Right ventricle myocardium inferior (tissue), 1 donor: ENCODE results near the gene UNC5A. TPM values are rescaled to one million over a fixed set of nuclear protein-coding genes. Genes with fewer than 3 reads are reported as not detected.
"Not testable (repeated sequence)": the region's sequence is repeated elsewhere in the genome, so short reads cannot be mapped to it uniquely, and the experiment has no call there.

Source experiments
- ATAC-seq: fragments of 200-7000 bp; cut with Tn5 transposase; one replicate; pipeline ENCODE4 v1.9.1; 2020; ENCODE audit warnings: mild to moderate bottlenecking, moderate library complexity
- DNase-seq: peaks from one replicate; pipeline ENCODE4 v3.0.0; 2021; ENCODE audit errors: missing footprints
- intact Hi-C: fragments of 100-400 bp; cut with DNase I; formaldehyde crosslinking; loops from one replicate; pipeline ENCODE4 v1.11.0; 2022
- total RNA-seq: library from RNA; stranded (reverse); fragmentation: NEBNext Ultra II Directional; extraction: Animal tissue kit (Norgen Biotek cat#: 25700); gene quantifications from one replicate; pipeline ENCODE4 v1.2.1, GENCODE V29; 2021
- donor health status: DM: no; HTN: yes; CAD: no; lungs with severe emphysema.

The UNC5A gene
- total RNA-seq, 1 donor from 2014 or later: 0.08 TPM

DNA sequence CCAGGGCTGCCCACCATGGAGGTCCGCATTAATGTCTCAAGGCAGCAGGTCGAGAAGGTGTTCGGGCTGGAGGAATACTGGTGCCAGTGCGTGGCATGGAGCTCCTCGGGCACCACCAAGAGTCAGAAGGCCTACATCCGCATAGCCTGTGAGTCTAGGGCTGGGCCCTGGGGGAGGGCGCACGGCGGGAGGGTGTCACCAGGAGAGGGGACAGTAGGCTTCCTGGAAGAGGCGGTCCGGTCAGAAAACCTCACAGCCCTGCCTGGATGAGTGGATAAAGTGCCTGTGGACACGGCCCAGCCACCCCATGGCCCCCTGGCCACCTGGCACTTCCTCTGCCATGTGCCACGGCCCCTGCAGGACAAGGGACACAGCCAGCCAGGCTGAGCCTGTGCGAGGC is 57.8 kb downstream of the UNC5A start:
- ATAC-seq (no peak), DNase-seq (peak; percentile 61)
- intact Hi-C loops: no loop called here

DNA sequence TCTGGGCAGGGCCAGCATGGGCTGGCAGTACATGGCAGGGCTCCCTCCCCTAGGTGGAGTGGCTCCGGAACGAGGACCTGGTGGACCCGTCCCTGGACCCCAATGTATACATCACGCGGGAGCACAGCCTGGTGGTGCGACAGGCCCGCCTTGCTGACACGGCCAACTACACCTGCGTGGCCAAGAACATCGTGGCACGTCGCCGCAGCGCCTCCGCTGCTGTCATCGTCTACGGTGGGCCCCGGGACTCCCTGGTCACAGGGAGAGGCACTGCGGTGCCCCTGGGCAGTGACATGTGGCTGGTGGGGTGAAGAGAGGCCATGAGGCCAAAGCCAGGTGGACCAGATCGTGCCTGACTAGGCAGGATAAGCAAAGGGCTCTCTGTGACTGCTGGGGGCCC is 58.4 kb downstream of the UNC5A start:
- DNase-seq (peak; percentile 58), ATAC-seq (no peak)
- intact Hi-C loops: no loop called here

DNA sequence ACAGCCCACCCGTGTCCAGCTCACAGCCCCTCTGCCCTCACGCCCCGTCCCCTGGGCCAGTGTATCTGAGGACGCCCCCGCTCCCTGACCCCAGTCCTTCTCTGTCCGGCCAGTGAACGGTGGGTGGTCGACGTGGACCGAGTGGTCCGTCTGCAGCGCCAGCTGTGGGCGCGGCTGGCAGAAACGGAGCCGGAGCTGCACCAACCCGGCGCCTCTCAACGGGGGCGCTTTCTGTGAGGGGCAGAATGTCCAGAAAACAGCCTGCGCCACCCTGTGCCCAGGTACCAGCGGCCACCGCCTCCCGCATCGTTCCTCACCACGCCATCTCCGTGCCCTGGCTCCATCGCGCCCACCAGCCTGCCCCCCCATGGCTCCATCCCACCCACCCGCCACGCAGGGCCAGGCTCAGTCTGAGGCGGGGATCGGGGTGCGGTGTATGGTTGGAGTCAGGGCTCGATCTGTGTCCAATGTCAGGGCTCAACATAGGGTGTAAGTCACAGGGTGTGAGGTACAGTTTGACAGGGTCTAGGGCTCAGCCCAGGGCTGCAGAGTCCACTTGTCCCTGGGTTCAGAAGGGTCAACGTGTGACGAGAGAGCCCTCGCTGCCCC is 59.2 kb downstream of the UNC5A start:
- ATAC-seq (no peak), DNase-seq (peak; percentile 27)
- intact Hi-C loops: no loop called here

DNA sequence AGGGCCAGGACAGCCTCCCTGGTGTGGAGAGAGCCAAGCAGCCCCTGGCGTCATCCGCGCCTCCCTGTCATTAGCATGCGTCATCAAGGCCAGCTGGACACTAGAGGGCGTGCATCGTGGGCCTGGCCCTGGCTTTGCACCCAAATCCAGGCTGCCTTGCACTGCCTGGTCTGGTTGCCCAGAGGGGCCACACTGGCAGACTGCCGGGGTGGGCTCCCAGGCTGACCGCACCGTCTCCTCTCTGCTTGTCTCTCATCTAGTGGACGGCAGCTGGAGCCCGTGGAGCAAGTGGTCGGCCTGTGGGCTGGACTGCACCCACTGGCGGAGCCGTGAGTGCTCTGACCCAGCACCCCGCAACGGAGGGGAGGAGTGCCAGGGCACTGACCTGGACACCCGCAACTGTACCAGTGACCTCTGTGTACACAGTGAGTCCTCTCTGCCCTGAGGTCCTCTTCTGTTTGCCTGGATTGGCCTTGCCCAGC is 59.8 kb downstream of the UNC5A start:
- ATAC-seq (peak; percentile 34), DNase-seq (peak; percentile 72)
- intact Hi-C loops: no loop called here

DNA sequence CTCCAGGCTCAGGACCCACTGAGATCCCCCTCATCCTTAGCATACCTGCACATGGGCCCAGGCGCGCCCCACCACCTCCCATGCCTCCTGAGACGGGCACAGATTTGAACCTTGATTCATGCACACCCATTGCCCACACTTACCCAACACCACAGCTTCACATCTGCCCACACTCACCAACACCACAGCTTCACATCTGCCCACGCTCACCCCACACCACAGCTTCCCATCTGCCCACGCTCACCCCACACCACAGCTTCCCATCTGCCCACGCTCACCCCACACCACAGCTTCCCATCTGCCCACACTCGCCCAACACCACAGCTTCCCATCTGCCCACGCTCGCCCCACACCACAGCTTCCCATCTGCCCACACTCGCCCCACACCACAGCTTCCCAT is 60.3 kb downstream of the UNC5A start:
- intact Hi-C loops, DNase-seq, ATAC-seq: not testable (repeated sequence)

DNA sequence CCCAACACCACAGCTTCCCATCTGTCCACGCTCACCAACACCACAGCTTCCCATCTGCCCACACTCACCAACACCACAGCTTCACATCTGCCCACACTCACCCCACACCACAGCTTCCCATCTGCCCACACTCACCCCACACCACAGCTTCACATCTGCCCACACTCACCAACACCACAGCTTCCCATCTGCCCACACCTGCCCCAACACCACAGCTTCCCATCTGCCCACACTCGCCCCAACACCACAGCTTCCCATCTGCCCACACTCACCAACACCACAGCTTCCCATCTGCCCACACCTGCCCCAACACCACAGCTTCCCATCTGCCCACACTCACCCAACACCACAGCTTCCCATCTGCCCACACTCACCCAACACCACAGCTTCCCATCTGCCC is 62.2 kb downstream of the UNC5A start:
- DNase-seq, intact Hi-C loops, ATAC-seq: not testable (repeated sequence)

DNA sequence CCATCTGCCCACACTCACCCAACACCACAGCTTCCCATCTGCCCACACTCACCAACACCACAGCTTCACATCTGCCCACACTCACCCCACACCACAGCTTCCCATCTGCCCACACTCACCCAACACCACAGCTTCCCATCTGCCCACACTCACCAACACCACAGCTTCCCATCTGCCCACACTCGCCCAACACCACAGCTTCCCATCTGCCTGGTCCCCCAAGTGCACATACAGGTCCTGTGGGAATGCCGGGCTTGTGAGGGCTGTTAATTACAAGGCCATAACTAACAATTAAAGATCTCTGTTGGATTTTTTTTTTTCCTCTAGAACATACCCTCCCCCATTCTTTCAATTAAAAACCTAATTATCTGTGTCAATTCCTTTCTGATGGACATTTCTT is 62.7 kb downstream of the UNC5A start:
- ATAC-seq, intact Hi-C loops: not testable (repeated sequence)
- DNase-seq: peak; percentile 31

DNA sequence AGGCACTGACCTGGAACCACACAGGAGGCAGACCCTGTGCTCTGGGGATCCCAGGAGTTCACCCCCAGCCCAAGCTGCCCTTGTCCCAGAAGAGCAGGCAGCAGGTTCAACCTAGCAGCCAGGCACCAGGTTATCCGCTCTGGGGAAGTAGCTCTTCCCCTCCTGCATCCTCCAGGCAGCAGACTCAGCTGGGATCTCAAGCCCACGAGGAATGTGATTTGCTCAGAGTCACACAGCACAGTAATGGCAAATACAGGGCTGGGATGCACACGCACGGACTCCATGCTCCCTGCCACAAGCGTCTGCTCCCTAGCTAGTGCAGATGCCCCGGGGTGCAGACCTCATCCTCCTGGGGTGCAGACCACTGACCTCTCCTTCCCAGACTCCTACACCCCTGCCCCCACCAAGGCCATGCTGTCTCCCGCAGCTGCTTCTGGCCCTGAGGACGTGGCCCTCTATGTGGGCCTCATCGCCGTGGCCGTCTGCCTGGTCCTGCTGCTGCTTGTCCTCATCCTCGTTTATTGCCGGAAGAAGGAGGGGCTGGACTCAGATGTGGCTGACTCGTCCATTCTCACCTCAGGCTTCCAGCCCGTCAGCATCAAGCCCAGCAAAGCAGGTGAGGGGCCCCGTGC is 63.3 kb downstream of the UNC5A start:
- ATAC-seq: no peak
- peak; percentile 34 for DNase-seq

DNA sequence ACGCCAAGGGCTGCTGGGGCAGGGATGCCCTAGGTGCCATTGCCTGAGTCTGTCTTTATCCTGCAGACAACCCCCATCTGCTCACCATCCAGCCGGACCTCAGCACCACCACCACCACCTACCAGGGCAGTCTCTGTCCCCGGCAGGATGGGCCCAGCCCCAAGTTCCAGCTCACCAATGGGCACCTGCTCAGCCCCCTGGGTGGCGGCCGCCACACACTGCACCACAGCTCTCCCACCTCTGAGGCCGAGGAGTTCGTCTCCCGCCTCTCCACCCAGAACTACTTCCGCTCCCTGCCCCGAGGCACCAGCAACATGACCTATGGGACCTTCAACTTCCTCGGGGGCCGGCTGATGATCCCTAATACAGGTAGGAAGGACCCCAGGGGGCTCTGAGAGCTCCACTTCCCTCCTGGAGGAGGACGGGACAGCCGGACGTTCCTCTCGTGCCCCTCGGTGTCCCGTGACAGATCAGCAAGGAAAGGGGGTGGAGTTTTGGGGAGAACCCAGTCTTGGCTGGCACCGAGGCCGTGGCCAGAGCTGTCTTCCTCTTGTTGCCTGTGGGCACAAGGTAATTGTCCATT is 63.9 kb downstream of the UNC5A start:
- DNase-seq: no peak
- ATAC-seq: no peak
- intact Hi-C loops: no loop called here

More for the DNA sequence above, 63.3 kb downstream of the UNC5A start:
- intact Hi-C loops: no loop called here

DNA sequence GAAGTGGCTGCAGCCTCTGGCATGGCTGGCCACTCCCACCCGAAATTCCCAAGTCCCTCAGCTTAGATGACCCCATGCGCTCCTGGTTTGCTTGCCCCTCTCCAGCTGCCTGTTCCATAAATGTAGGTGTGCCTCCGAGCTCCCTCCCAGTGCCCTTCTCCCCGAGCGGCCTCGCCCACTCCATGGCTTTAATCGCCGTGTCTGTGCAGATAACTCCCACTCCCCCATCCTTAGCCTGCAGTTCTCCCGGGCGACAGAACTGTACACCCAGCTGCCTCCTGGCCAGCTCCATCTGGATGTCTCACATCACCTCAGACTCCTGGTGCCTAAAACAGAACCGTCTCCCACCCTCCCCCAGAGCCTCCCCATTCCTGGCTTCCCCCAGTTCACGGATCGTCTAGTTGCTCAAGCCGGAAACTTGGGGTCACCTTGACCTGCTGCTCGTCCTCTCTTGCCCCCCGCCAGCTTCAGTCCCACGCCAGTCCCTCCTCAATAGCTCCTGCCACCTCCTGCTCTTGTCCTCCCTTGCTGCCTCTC is 64.7 kb downstream of the UNC5A start:
- intact Hi-C loops: no loop called here
- peak; percentile 28 for DNase-seq
- no peak for ATAC-seq

DNA sequence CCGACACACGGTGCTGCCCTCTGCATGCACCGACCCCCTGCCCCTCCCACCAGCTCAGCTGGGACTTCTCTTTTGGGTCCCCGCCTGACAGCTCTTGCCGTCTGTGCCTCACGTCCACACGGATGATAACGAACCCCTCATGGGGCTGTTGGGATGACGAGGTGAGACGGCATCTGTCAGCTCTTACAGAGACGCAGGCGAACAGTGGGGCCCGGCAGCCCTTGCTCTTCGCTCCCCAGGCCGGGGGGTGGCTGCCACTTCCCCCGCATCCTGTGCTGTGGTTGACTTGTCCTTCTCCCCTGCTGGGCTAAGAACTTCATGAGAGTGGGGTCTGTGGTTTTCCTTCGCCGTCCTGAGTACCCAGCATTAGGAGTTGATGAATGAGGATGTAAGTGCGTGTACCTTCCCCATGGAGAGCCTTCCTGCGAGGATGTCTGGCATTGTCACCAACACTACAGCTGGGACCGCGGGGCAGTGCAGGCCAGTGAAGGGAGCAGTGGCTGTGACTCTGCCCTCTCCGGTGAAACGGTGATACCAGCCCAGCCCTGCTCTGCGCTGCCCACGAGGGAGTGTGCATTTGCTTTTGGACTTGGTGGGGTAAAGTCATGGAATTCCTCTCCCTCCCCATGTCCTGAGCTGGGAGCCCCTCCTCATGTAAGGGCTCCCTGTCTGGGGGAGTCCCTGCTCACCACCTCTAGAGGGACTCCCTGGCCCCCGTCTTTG is 65.6 kb downstream of the UNC5A start:
- intact Hi-C loops: no loop called here
- no peak for ATAC-seq

DNA sequence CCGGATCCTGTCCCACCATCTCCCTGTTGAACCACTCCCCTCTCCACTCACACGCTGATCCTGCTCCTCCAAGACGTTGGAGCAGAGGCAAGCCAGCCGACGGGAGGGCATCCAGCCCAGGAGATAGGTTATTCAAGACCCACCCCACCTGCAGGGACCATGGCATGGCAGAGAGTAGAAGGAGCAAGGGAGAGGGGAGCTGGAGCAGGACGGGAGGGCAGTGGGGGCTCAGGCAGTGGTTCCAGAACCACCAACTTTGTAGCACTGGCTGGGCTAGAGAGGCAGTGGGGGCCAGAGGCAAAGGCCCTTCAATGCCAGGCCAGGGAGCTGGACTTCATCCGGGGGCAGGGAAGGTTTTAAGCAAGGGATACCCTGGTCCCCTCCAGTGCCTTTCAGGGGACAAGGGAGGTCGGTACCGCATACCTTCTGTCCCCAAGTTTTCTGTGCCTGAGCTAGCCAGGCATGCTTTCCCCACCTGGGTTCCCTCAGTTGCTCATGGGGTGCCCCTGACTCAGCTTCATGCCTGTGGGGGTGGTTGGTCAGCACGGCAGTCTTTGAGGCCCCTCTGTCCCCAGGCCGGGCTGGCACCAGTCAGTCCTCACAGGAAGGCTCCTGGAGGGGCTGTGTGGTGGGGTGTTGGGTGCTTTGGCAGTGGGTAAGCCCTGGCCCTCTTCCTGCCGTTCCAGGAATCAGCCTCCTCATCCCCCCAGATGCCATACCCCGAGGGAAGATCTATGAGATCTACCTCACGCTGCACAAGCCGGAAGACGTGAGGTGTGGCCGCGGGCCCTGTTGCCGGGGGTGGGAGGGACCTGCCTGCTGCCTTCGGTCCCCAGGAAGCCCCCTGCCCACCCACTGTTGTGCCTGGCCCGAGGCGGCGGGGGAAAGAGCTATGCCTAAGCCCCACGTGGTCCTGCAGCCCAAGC is 66.4 kb downstream of the UNC5A start:
- DNase-seq (peak; percentile 49), ATAC-seq (no peak)
- intact Hi-C loops: no loop called here

More for the DNA sequence above, 65.6 kb downstream of the UNC5A start:
- DNase-seq: peak; percentile 44

DNA sequence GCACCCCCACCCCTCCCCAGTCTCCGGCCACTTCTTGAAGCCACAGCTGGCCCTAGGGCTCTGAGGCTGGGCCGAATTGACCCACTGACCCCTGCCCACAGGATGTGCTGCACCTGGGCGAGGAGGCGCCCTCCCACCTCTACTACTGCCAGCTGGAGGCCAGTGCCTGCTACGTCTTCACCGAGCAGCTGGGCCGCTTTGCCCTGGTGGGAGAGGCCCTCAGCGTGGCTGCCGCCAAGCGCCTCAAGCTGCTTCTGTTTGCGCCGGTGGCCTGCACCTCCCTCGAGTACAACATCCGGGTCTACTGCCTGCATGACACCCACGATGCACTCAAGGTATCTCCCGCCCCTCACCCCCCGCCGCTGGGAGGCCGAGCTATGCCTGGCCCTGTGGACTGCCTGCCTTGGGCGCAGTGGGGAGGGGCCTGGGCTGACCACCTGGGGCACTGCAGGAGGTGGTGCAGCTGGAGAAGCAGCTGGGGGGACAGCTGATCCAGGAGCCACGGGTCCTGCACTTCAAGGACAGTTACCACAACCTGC is 67.5 kb downstream of the UNC5A start:
- DNase-seq (peak; percentile 55), ATAC-seq (no peak)
- intact Hi-C loops: no loop called here

DNA sequence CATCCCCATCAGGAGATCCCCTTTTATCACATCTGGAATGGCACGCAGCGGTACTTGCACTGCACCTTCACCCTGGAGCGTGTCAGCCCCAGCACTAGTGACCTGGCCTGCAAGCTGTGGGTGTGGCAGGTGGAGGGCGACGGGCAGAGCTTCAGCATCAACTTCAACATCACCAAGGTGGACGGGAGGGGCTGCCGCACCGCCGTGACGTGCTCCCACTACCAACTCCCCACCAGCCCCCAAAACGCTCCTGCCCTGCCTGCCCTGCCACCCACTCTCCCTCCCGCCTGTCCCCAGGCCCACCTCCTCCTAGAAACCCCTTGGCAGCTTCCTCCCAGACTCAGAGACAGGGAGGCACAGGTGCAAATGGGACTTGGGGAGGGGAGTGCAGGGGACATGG is 68.1 kb downstream of the UNC5A start:
- peak; percentile 55 for DNase-seq
- ATAC-seq: no peak
- intact Hi-C loops: no loop called here

DNA sequence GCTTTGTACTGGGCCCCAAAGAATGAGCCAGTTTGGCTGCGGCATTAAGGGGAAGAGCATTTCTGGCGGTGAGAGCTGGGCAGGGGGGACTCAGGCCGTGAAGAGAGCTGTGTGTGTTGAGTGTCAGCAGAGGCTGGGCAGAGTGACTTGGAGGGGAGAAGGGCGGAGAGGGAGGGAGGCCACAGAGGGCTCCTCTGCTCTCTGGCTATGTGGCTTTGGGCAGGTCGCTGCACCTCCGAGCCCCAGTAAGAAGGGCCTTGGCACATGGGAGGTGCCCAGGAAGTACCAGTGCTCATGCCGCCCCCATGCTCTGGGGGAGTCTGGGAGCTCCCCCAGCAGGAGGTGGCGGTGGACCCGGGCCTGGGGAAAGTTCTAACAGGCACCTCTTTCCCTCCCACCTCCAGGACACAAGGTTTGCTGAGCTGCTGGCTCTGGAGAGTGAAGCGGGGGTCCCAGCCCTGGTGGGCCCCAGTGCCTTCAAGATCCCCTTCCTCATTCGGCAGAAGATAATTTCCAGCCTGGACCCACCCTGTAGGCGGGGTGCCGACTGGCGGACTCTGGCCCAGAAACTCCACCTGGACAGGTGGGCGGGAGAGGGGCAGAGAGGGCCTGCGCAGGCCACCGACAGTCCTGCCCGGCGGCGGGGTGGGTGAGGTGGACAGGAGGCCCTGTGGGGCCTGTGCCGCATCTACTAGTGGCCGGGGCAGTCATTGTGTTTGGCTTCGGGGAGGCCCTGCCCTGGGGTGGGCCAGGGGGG is 68.7 kb downstream of the UNC5A start:
- ATAC-seq: no peak
- no peak for DNase-seq
- intact Hi-C loops: no loop called here

DNA sequence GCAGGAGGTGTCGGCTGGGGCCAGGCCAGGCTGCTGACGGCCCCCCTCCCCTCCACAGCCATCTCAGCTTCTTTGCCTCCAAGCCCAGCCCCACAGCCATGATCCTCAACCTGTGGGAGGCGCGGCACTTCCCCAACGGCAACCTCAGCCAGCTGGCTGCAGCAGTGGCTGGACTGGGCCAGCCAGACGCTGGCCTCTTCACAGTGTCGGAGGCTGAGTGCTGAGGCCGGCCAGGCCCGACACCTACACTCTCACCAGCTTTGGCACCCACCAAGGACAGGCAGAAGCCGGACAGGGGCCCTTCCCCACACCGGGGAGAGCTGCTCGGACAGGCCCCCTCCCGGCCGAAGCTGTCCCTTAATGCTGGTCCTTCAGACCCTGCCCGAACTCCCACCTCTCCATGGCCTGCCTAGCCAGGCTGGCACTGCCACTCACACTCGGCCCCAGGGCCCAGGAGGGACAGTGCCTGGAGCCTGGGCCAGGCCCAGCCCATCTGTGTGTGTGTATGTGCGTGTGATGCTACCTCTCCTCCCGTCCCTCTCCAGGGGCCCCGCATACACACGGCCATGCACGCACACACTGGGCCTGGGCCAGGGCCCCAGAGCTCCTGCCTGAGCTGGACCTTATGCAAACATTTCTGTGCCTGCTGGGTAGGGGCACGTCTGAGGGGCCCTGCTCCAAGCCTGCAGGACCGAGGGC is 69.5 kb downstream of the UNC5A start:
- DNase-seq (peak; percentile 66), ATAC-seq (no peak)
- intact Hi-C loops: no loop called here
